Esophagus (tissue), 2 donors: ENCODE measurements around the gene C1orf226. TPM values are rescaled to one million over a fixed set of nuclear protein-coding genes. Genes with fewer than 3 reads are reported as not detected.

Source experiments
- H3K27ac ChIP-seq, 2 donors: one replicate each; pipeline ENCODE4 v1.5.1; 2013; ENCODE audit warnings: low read depth in 2 of 2, mild to moderate bottlenecking in 2 of 2, inconsistent platforms in 1 of 2, low read length in 1 of 2, moderate library complexity in 1 of 2
- H3K27me3 ChIP-seq, 2 donors: one replicate each; pipeline ENCODE4 v1.6.1; 2013; ENCODE audit warnings: low read length in 2 of 2, control low read depth in 1 of 2, mild to moderate bottlenecking in 1 of 2; ENCODE audit not compliant: insufficient read depth in 2 of 2, control insufficient read depth in 1 of 2
- H3K36me3 ChIP-seq, 2 donors: one replicate each; pipeline ENCODE4 v1.6.1; 2013; ENCODE audit warnings: low read length in 1 of 2; ENCODE audit not compliant: control insufficient read depth in 2 of 2, insufficient read depth in 2 of 2
- H3K4me1 ChIP-seq, 2 donors: one replicate each; pipeline ENCODE4 v1.6.1; 2013; ENCODE audit warnings: low read length in 1 of 2; ENCODE audit not compliant: control insufficient read depth in 2 of 2, insufficient read depth in 2 of 2
- H3K4me3 ChIP-seq, 2 donors: one replicate each; pipeline ENCODE4 v1.5.1; 2013; ENCODE audit warnings: low read length in 2 of 2, mild to moderate bottlenecking in 2 of 2, low read depth in 1 of 2, moderate library complexity in 1 of 2
- H3K9me3 ChIP-seq, 2 donors: one replicate each; pipeline ENCODE4 v1.6.1; 2013; ENCODE audit warnings: mild to moderate bottlenecking in 2 of 2, low read depth in 1 of 2, low read length in 1 of 2, moderate library complexity in 1 of 2; ENCODE audit not compliant: control insufficient read depth in 2 of 2, insufficient read depth in 1 of 2
- WGBS, 2 donors: extraction: QIAGEN DNeasy Blood & Tissue Kit; methylation state at CpG; one replicate each; pipeline ENCODE4 v1.1.7; 2013; 5-methylcytosine and 5-hydroxymethylcytosine counted together
- polyA plus RNA-seq, 2 donors: library from polyadenylated mRNA; stranded (reverse); fragments of 200-250 nt; gene quantifications; one replicate each; pipeline ENCODE4 v1.2.3, GENCODE V29; 2013
- donor health status: healthy with polysubstance abuse.
- donor health status: Bipolar disorder and iron deficiency.

Gene C1orf226
- polyA plus RNA-seq, 2 donors = 2.2 to 4.5 TPM

DNA sequence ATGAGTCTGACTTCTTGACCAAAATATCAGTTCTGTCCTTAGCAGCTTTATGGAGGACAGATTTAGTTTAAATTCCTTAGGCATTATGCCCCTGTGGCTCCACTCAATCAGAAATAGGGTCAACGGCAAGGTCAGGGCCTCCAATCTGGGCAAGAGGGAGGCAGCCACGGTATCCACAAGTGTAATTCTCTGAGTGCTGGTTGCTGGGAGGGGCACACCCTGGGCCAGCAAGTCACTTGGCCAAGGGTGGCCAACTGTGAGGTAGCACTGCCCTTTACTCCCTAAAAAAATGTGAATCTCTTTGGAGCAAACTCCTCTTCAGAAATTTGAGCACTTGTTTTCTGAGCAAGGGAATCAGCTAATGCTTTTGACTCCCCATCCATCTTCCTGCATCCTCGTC is 17.7 kb upstream of the C1orf226 start:
- Histone ChIP-seq H3K9me3 (no peaks in the 10 kb centered on the region), H3K27ac (no peak overlapping the region), H3K27me3 (no peaks in the 10 kb centered on the region), H3K36me3 (peaks cover 0 to 1% of the 10 kb centered on the region in 2 donors), H3K4me1 (peaks cover 3 to 8% of the 10 kb centered on the region in 2 donors), H3K4me3 (no peak overlapping the region)
- 79 to 83% methylated on average over 3 of the region's 3 CpGs for WGBS, 2 donors

GRCh38 chr1:162364498-162364897 is 17.0 kb upstream of the C1orf226 start:
- Histone ChIP-seq H3K4me3 (no peak overlapping the region), H3K27ac (no peak overlapping the region), H3K36me3 (peaks cover 0 to 1% of the 10 kb centered on the region in 2 donors), H3K27me3 (no peaks in the 10 kb centered on the region), H3K4me1 (peaks cover 3 to 11% of the 10 kb centered on the region in 2 donors), H3K9me3 (no peaks in the 10 kb centered on the region)
- 88 to 92% methylated on average over 1 of the region's 1 CpG for WGBS, 2 donors

DNA sequence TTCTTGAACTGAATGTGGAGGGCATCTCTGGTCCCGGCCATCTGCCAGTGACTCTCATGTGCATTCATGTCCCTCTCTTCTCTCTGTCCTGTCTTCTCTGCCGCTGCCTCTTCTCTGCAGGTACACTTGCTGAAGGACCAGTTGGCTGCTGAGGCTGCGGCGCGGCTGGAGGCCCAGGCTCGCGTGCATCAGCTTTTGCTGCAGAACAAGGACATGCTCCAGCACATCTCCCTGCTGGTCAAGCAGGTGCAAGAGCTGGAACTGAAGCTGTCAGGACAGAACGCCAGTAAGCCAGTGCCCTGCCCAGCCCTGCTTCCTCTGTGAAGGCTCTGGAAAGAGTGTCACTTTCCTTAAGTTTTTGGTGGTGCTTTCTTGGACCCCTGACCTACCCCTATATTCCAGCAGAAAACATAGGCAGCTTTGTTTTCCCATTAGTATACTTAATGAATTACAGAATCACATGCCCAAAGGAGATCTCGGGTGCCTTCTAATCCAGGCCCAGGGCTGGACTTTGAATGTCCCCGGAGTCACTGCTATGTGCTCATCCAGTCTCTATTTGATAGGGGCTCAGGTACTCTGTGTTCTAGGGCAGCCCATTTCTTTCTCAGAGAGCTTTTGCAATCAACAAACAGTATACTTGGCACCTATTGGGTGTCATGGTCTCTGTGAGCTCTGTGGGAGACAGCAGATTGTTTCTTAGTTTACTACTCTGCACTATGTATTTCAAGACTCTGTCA is 16.1 kb upstream of the C1orf226 start:
- 60 to 80% methylated on average over 10 of the region's 10 CpGs for WGBS, 2 donors

GRCh38 chr1:162366149-162366548 is 15.4 kb upstream of the C1orf226 start:
- WGBS, 2 donors = 46 to 52% methylated on average over 4 of the region's 4 CpGs
- peak overlapping the region in 1 of 2 donors; percentile 66 for H3K27ac ChIP-seq
- peaks cover 0 to 1% of the 10 kb centered on the region in 2 donors for H3K36me3 ChIP-seq
- H3K4me1 ChIP-seq = peaks cover 3 to 11% of the 10 kb centered on the region in 2 donors
- no peak overlapping the region for H3K4me3 ChIP-seq
- H3K9me3 ChIP-seq = no peaks in the 10 kb centered on the region
- no peaks in the 10 kb centered on the region for H3K27me3 ChIP-seq

More for the DNA sequence above, 16.1 kb upstream of the C1orf226 start:
- no peak overlapping the region for H3K4me3 ChIP-seq
- peaks cover 0 to 1% of the 10 kb centered on the region in 2 donors for H3K36me3 ChIP-seq
- no peaks in the 10 kb centered on the region for H3K27me3 ChIP-seq
- H3K4me1 ChIP-seq = peaks cover 3 to 13% of the 10 kb centered on the region in 2 donors
- H3K27ac ChIP-seq = peak overlapping the region in 1 of 2 donors; percentile 66
- no peaks in the 10 kb centered on the region for H3K9me3 ChIP-seq

DNA sequence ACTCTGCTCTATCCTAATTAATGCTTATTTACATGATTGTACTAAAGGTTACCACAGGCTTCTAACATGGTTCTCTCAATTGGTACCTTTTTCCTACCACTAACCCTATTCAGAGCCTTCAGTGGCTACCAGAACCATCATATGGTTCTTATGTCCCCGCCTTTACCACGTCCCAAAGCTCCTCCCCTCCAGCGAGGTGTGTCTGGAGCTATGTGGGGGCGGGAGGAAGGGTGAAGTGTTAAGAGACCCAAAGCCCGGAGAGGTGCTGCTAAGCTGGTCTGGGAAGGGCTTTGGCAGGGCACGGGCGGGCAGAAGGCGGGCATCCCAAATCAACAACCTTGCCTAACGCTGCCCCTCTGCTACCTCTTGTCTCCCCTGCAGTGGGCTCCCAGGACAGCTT is 14.9 kb upstream of the C1orf226 start:
- Histone ChIP-seq H3K27ac (peak overlapping the region in 1 of 2 donors; percentile 4), H3K27me3 (no peaks in the 10 kb centered on the region), H3K36me3 (peaks cover 0 to 1% of the 10 kb centered on the region in 2 donors), H3K4me1 (peaks cover 3 to 11% of the 10 kb centered on the region in 2 donors), H3K4me3 (peak overlapping the region; percentile 17 to 22), H3K9me3 (no peaks in the 10 kb centered on the region)
- 76 to 78% methylated on average over 9 of the region's 9 CpGs for WGBS, 2 donors

DNA sequence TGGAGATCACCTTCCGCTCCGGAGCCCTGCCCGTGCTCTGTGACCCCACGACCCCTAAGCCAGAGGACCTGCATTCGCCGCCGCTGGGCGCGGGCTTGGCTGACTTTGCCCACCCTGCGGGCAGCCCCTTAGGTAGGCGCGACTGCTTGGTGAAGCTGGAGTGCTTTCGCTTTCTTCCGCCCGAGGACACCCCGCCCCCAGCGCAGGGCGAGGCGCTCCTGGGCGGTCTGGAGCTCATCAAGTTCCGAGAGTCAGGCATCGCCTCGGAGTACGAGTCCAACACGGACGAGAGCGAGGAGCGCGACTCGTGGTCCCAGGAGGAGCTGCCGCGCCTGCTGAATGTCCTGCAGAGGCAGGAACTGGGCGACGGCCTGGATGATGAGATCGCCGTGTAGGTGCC is 14.5 kb upstream of the C1orf226 start:
- Histone ChIP-seq H3K27ac (peak overlapping the region in 1 of 2 donors; percentile 4), H3K36me3 (peaks cover 0 to 1% of the 10 kb centered on the region in 2 donors), H3K27me3 (no peaks in the 10 kb centered on the region), H3K4me1 (peaks cover 3 to 11% of the 10 kb centered on the region in 2 donors), H3K4me3 (peak overlapping the region; percentile 17 to 22), H3K9me3 (no peaks in the 10 kb centered on the region)
- 84% methylated on average over 36 of the region's 36 CpGs for WGBS, 2 donors

GRCh38 chr1:162367772-162368171 is 13.8 kb upstream of the C1orf226 start:
- H3K4me3 ChIP-seq = peak overlapping the region in 1 of 2 donors; percentile 22
- no peaks in the 10 kb centered on the region for H3K9me3 ChIP-seq
- peaks cover 3 to 17% of the 10 kb centered on the region in 2 donors for H3K4me1 ChIP-seq
- no peaks in the 10 kb centered on the region for H3K27me3 ChIP-seq
- H3K36me3 ChIP-seq = peaks cover 0 to 1% of the 10 kb centered on the region in 2 donors
- H3K27ac ChIP-seq = no peak overlapping the region
- 91 to 92% methylated on average over 10 of the region's 10 CpGs for WGBS, 2 donors

- H3K4me1 ChIP-seq = peaks cover 3 to 19% of the 10 kb centered on the region in 2 donors
- H3K27me3 ChIP-seq = no peaks in the 10 kb centered on the region
- H3K9me3 ChIP-seq = no peaks in the 10 kb centered on the region
- no peak overlapping the region for H3K4me3 ChIP-seq
- WGBS, 2 donors = 65 to 81% methylated on average over 4 of the region's 4 CpGs
- peaks cover 0 to 1% of the 10 kb centered on the region in 2 donors for H3K36me3 ChIP-seq
- no peak overlapping the region for H3K27ac ChIP-seq
Observed at GRCh38 chr1:162368451-162368850, 13.1 kb upstream of the C1orf226 start.

GRCh38 chr1:162369571-162369970 is 12.0 kb upstream of the C1orf226 start:
- no peak overlapping the region for H3K27ac ChIP-seq
- peaks cover 3 to 19% of the 10 kb centered on the region in 2 donors for H3K4me1 ChIP-seq
- no peaks in the 10 kb centered on the region for H3K9me3 ChIP-seq
- peaks cover 0 to 1% of the 10 kb centered on the region in 2 donors for H3K36me3 ChIP-seq
- no peak overlapping the region for H3K4me3 ChIP-seq
- no peaks in the 10 kb centered on the region for H3K27me3 ChIP-seq
- WGBS, 2 donors = 82 to 84% methylated on average over 7 of the region's 7 CpGs

- H3K36me3 ChIP-seq = peaks cover 0 to 1% of the 10 kb centered on the region in 2 donors
- WGBS, 2 donors = 82 to 85% methylated on average over 1 of the region's 1 CpG
- H3K4me3 ChIP-seq = no peak overlapping the region
- H3K27ac ChIP-seq = no peak overlapping the region
- no peaks in the 10 kb centered on the region for H3K27me3 ChIP-seq
- no peaks in the 10 kb centered on the region for H3K9me3 ChIP-seq
- peaks cover 1 to 17% of the 10 kb centered on the region in 2 donors for H3K4me1 ChIP-seq
Observed at GRCh38 chr1:162370161-162370560, 11.4 kb upstream of the C1orf226 start.
